ENCODE data around the gene LSM3.

The LSM3 gene

GRCh38 chr3:14158370-14158769 lies 20.2 kb upstream of the LSM3 start:
- DNase-seq, result no peak

- no peak for DNase-seq
These were observed 19.2 kb upstream of the LSM3 start for GRCh38 chr3:14159426-14159825.

DNA sequence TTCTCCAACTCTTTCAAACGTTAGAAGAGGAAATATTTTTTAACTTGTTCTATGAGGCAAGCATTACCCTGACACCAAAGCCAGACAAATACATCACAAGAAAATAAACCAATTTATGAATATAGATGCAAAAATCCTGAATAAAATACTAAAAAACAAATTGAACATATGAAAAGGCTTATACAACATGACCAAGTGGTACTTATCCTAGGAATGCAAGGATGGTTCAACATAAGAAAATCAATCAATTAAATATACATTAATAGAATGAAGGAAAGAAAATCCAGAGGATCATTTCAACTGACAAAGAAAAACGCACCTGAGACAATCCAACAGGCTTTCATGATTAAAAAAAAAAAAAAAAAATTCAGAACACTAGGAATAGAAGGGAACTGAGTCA lies 17.3 kb upstream of the LSM3 start:
- DNase-seq, result no peak

GRCh38 chr3:14162178-14162577 lies 16.4 kb upstream of the LSM3 start:
- no peak for DNase-seq

DNA sequence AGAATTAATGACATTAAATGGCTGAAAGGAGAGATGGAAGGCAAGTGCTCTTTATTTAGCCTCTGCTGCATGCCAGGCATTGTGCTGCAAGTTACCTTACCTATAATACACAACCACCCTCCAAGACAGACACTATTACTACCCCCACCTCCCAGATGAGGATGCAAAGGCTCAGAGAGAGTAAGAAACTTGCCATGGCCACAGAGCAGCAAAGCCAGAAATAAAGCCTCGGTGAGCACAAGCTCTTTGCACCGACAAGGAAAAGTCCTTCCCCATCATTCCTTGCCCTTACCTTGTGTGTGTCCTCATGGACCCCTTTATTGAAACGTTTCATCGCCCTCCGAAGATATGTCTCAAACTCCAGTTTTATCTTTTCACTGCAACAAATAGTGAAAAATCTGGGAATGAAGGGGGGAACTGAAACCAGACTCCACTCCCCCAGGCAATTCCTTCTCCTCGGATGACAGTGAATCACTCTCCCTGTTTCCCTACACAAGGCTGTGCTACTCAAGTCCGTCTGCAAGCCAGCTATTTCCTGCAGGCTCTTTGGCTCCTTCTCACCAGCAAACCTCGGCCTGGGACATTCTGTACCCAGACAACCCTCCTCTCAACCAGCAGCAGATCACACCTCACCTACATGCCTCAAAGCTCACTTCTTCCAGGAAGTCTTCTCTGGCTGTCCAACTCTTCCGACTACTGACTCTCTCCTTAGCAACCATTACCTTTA lies 11.6 kb upstream of the LSM3 start:
- no peak for DNase-seq

GRCh38 chr3:14169435-14169834 lies 9.2 kb upstream of the LSM3 start:
- DNase-seq, result no peak

DNA sequence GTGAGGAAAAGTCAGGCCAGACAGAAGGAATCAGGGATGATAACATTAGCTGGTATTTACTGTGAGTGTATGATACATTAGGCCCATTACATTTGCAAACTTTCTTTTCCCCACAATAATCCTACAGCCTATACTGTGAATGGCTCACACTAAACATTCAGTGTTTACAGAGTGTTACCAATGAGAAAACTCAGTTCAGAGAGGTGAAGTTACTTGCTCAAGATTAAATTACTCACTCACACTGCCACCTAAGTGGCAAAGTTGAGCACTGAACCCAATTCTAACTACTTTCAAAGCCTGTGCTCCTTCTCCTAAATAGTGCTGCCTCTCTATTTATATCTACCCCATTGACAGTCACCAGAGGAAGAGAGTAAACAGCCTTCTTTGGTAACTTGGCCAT lies 8.7 kb upstream of the LSM3 start:
- no peak for DNase-seq

GRCh38 chr3:14170531-14171159 lies 8.0 kb upstream of the LSM3 start:
- no peak for DNase-seq

- DNase-seq, result no peak
These were observed 6.1 kb upstream of the LSM3 start for GRCh38 chr3:14172496-14172895.

- no peak for DNase-seq
These were observed 4.1 kb upstream of the LSM3 start for GRCh38 chr3:14174483-14174882.

DNA sequence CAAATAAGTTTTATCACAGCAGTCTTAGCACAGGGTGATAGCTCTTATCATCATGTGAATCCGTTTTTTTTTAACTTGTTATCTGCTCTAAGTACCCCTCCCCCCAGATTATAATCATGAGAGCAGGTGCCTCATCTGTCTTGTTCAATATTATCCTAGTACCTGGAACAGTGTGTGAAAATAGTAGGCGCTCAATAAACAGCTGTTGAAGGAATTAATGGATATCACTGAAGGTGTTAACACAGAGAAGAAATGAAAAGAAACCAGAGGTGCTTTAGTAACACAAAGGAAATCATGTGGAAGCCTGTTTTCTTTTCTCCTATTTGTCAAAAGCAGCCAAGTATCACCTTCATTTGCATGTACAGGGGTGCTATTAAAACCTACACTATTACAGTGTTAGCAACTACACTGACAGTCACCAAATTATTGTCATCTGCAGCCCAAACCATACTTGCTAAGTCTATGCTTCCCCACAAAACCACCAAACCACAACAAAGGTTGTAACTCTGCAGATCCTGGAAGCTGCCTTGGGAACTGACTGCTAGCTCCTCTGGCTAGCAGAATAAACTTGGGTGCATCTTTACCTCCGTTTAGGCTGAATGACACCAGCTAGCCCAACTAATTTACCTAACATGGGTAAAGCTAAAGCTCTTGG lies 3.1 kb upstream of the LSM3 start:
- peak; percentile 32 for DNase-seq

GRCh38 chr3:14177580-14178246 lies 904 bp upstream of the LSM3 start:
- DNase-seq, result no peak

DNA sequence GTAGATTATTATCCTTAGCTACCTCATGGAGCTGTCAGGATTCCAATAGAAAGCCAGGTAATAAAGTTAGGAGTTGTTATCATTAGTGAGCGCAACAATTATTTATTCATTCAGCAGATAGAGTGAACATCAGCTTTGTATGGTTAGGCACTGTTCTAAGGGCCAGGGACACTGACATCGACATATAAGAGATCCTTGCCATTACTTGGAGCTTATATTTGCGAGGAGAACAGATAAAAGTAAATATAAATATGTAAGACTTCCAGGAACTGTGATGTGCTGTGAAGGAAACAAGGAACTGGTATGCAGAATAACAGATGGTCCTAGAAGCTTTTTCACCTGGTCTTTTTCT lies 473 bp downstream of the LSM3 start:
- DNase-seq, result no peak

GRCh38 chr3:14179795-14180194 lies 1.2 kb downstream of the LSM3 start:
- DNase-seq, result no peak

DNA sequence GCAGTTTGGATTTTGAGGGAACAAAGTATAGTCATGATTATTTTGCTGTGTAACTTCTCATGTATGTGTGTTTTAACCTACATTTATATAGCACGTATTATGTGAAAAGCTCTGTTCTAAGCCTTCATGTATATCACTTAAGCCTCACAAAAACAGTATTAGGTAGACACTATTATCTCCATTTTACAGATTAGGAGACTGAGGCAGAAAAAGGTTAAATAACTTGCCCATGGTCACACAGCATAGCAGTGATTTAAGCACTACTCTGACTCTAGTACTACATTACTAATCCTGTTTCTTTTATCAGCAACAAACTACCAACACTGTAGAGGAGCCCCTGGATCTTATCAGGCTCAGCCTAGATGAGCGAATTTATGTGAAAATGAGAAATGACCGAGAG lies 2.6 kb downstream of the LSM3 start:
- DNase-seq, result no peak

DNA sequence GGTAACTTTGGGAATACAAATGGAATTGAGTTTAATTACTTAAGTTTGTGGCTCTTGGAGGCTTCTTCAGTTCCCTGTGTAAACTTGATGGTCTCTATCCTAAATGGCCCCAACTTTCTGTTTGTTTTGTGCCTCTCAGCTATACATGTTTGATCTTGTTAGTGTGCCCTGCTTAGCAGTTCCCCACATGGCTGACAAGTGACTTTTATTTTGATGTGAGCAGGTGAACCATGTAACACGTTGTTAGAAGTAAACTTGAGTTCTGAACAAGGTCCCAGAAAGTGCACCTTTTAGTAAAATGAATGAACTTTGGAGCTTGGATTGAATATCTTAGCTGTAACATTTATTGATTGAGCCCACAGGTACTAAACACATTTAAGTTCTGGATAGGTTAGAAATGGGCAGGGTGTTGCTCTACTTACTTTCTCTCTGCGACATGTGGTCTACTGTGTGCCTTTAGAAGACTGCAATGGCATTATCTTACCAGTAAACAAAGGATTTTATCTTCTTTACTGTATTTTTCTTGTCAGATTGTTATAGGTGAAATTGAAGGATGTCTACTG lies 4.5 kb downstream of the LSM3 start:
- DNase-seq, result no peak

DNA sequence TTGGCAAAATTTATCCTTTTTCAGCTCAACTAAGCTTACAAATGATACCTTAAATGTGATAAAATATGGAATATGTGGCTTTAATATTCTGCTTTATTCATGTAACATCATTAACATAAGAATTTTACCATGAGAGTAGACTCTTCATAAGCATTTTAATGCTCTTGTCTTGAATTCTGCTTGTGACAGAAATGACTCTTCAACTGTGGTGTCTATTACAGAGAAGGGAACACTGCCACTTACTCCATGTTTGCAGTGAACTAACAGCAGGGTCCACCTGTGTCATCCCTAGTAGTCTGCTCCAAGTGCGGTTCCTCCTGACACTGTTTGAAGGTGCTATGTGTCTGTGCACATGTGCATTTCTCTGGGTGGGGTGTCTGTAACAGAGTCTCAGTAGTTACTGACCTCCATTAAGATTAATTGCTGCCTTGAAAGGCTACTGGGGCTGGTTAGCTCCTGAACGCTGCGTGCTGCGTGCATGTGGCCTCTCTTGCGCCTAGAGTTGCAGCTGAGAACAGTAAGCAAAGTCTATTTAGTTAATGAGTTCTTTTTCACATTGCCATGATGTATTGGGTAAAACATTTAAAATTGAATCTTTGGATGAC lies 8.3 kb downstream of the LSM3 start:
- no peak for DNase-seq

DNA sequence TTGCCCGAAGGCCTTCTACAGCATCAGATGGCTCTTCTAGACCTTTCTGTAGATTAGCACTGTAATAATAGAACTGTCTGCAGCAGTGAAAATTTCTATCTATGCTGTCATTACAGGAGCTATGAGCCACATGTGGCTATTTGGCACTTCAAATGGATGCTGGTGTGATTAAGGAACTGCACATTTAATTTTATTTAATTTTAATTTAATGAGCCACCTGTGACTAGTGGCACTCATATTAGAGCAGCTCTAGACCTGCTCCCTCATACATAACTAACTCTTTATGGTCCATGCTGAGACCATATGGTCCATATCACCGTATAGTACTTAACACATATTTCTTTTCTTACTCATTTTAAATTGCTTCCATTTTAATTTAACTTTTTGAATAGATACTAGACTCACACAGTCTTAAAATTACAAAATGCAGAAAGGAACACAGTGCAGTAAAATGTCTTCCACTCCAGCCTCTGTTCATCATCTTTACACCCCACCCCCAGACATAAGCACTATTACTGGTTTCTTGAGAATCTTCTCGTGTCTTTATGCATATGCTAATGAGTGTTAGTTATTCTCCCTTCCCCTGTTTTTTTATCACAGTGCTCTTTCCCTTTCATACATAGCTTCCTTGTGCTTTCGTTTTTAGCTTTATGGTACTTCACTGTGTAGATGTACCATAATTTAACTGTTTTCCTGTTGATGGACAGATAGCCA lies 9.6 kb downstream of the LSM3 start:
- DNase-seq, result no peak

- no peak for DNase-seq
These were observed 16.2 kb downstream of the LSM3 start for GRCh38 chr3:14194865-14195264.

DNA sequence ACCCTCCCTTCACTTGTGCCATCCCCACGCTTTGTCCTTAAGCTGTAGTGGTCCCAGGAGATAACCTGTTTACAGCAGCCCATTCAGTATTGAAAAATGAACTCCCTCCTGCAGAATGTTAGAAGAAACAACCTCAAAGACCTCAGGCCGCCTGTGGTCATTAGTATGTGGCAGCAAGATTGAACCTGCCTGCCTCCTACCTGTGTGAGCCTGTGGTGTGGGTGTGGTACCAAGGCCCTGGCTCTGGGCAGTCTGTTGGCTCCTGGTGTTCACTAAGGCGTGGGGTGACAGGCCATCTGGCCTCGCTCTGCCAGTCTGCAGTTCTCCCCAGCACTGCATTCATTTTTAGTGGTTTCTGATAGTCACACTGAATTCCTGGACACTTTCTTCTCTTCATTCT lies 21.0 kb downstream of the LSM3 start:
- no peak for DNase-seq

DNA sequence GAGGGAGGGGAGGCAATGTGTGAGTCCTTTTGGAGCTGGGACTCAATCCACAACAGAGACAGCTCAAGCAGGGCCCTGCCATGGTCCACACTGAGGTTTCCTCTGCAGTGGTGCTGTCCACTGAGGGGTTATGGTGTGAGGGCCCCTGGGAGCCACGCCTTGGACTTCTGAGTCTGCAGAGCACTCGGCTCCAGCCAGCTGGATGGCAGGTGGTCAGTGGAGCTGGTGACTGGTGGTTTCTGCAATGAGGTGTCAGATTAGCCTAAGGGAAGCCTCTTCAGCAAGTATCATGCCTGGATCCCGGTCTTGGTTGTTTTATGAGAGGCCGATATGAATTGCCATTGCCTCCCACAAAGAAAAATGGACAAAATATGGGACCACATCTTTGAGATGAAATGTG lies 21.7 kb downstream of the LSM3 start:
- DNase-seq, result no peak

DNA sequence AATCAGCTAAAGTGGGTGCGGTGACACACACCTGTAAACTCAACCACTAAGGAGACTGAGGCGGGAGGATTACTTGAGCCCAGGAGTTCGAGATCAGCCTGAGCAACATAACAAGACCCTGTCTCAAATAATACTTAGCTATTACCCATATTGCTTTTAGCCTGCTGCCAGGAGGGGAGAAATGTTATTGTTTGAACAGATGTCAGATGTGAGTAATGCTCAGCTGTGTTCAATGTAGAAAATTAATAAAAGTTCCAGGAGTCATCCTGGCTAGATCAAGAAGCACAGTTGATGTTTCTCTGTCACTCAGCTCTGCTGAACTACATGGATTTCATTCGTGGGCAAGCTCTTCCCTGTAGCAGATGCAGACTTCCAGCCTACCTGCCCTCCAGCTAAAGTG lies 22.2 kb downstream of the LSM3 start:
- no peak for DNase-seq
